Adrenal gland (tissue), 5 donors: ENCODE data around the gene SLC35D2.

ENCODE experiments used
- POLR2A ChIP-seq, 2 donors: fragments of 450-650 bp; IDR thresholded peaks; one replicate each; pipeline ENCODE4 v1.6.1; 2017; ENCODE audit warnings: antibody characterized with exemption in 2 of 2, mild to moderate bottlenecking in 2 of 2, moderate library complexity in 1 of 2
- TF ChIP-seq, protein P1 (sequence below), 6 experiments: fragments of 450-650 bp in 4 of 6; fragments of 200-600 bp in 2 of 6; sonication (generic) in 1 of 6; IDR thresholded peaks; 1 replicate in 5 of 6; 2 replicates in 1 of 6; pipeline versions ENCODE4 v1.5.1 to v1.8.0; 2016 to 2021; ENCODE audit warnings: antibody characterized with exemption in 6 of 6, mild to moderate bottlenecking in 2 of 6, moderate library complexity in 1 of 6
- donor health status: DM: no; HTN: no; CAD: no.

DNA sequence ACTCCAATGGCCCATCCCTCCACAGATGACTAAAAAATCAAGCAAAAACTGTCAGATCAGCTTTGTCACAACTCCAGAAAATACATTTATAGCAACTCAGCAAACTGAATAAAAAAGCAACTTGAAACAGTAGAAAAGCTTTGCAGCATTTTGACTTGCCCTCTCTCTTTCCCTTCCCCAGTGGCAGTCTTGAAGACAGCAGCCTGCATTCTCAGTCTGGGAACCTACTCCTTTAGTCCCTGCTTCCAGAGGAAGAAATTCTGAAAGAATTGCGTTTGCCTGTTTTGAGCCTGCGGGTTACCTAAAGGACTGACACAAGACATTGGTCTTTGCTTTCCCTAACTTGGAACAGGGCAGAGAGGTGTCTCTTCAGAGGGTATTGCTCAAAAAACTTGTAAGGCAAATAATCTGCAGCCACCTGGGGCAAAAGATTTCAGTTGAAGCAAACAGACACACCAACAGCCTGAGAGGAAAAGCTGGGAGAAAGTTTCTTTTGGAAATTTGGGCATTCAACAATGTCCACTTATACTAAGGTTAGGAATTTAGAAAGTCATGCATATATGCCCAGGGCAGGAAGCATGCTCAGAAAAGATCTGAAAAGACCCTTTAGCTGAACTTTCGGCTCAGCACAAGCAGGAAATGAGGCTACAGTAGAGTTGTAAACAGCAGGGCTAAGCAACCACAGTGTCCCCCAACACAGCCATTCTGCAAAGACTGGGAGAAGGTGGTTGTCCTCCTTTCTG lies 15.2 kb upstream of the SLC35D2 start:
- TF ChIP-seq, protein P1, sequence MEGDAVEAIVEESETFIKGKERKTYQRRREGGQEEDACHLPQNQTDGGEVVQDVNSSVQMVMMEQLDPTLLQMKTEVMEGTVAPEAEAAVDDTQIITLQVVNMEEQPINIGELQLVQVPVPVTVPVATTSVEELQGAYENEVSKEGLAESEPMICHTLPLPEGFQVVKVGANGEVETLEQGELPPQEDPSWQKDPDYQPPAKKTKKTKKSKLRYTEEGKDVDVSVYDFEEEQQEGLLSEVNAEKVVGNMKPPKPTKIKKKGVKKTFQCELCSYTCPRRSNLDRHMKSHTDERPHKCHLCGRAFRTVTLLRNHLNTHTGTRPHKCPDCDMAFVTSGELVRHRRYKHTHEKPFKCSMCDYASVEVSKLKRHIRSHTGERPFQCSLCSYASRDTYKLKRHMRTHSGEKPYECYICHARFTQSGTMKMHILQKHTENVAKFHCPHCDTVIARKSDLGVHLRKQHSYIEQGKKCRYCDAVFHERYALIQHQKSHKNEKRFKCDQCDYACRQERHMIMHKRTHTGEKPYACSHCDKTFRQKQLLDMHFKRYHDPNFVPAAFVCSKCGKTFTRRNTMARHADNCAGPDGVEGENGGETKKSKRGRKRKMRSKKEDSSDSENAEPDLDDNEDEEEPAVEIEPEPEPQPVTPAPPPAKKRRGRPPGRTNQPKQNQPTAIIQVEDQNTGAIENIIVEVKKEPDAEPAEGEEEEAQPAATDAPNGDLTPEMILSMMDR (IDR thresholded peaks at IDR 0.05) = no peak
- TF ChIP-seq POLR2A (IDR thresholded peaks at IDR 0.05) = no peak
